ENCODE measurements around the gene DNM3.
"Not testable (repeated sequence)": the region's sequence is repeated elsewhere in the genome, so short reads cannot be mapped to it uniquely, and the experiment has no call there.

The DNM3 gene

DNA sequence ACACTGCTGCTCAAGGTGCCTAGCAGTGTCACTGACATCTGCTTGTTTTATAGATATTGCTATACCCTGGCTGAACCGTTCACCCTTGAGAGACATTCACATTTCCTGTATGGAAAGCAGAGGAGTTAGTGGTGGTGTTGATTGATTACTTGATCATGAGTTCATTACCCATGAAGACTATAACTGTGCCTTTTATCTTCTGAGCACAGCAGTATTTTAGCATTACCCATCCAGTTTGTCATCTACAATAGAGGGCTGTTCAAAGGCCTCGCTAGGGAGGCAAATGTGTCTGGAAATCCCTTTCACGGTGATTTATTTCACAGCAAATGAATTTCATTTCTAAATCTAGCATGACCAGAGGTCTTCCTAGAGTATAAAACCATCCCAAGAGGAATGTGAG, 160.0 kb downstream of the DNM3 start:
- no peaks in the 10 kb centered on the region for H4K20me1 ChIP-seq
- no peaks in the 10 kb centered on the region for H3K27me3 ChIP-seq
- H3K4me3 ChIP-seq: no peak overlapping the region
- TF ChIP-seq Cebpa-rat (IDR thresholded peaks at IDR 0.05): no peak
- no peak overlapping the region for H3K27ac ChIP-seq
- H3K4me1 ChIP-seq: peaks cover 9% of the 10 kb centered on the region
- H3K4me2 ChIP-seq: no peak overlapping the region
- no peak overlapping the region for H3K9ac ChIP-seq
- no peaks in the 10 kb centered on the region for H3K36me3 ChIP-seq
- no peaks in the 10 kb centered on the region for H3K9me3 ChIP-seq

GRCh38 chr1:172002725-172003345, 161.5 kb downstream of the DNM3 start:
- Histone ChIP-seq H3K4me3 (no peak overlapping the region), H3K4me1 (peaks cover 9% of the 10 kb centered on the region)
- no peak for TF ChIP-seq Cebpa-rat (IDR thresholded peaks at IDR 0.05)

GRCh38 chr1:172003766-172004530, 162.7 kb downstream of the DNM3 start:
- Histone ChIP-seq H3K27me3 (no peaks in the 10 kb centered on the region), H3K4me3 (no peak overlapping the region), H3K4me1 (peaks cover 9% of the 10 kb centered on the region), H3K9me3 (no peaks in the 10 kb centered on the region), H3K36me3 (no peaks in the 10 kb centered on the region), H3K4me2 (peak overlapping the region; percentile 23; the same call in 1 of the 2 replicates), H3K27ac (no peak overlapping the region), H4K20me1 (no peaks in the 10 kb centered on the region), H3K9ac (no peak overlapping the region)
- no peak for TF ChIP-seq Cebpa-rat (IDR thresholded peaks at IDR 0.05)

More at GRCh38 chr1:172002725-172003345, 161.5 kb downstream of the DNM3 start:
- no peaks in the 10 kb centered on the region for H4K20me1 ChIP-seq
- no peaks in the 10 kb centered on the region for H3K36me3 ChIP-seq
- H3K27me3 ChIP-seq: no peaks in the 10 kb centered on the region
- H3K27ac ChIP-seq: no peak overlapping the region
- no peaks in the 10 kb centered on the region for H3K9me3 ChIP-seq
- H3K4me2 ChIP-seq: no peak overlapping the region
- H3K9ac ChIP-seq: no peak overlapping the region

DNA sequence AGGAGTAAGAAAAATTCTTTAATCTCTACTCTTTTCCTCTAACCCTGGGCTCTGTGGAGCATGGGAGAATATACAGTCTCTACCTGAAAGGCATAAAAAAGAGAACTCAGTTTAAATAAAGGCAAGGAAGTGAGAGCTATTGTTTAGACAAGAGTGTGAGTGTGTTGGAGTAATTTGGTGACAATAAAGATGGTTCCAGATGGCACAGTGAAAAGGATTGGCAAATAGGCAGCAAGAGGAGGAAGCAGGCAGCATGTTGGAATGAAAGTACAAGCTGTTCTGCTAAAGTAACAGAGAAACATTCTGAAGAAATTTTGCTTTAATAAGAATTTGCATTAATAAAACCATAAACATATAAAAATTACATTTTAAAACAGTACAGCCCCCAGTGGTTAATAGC, 163.4 kb downstream of the DNM3 start:
- no peaks in the 10 kb centered on the region for H3K9me3 ChIP-seq
- no peaks in the 10 kb centered on the region for H4K20me1 ChIP-seq
- no peak for TF ChIP-seq Cebpa-rat (IDR thresholded peaks at IDR 0.05)
- no peak overlapping the region for H3K27ac ChIP-seq
- no peaks in the 10 kb centered on the region for H3K27me3 ChIP-seq
- no peak overlapping the region; the same call in 1 of the 2 replicates for H3K4me2 ChIP-seq
- H3K4me1 ChIP-seq: peaks cover 9% of the 10 kb centered on the region
- no peak overlapping the region for H3K9ac ChIP-seq
- no peak overlapping the region for H3K4me3 ChIP-seq
- H3K36me3 ChIP-seq: no peaks in the 10 kb centered on the region

- Histone ChIP-seq H3K27ac (no peak overlapping the region), H3K9me3 (no peaks in the 10 kb centered on the region), H3K4me1 (peaks cover 9% of the 10 kb centered on the region), H4K20me1 (no peaks in the 10 kb centered on the region), H3K4me3 (no peak overlapping the region), H3K36me3 (no peaks in the 10 kb centered on the region), H3K4me2 (no peak overlapping the region), H3K9ac (no peak overlapping the region), H3K27me3 (no peaks in the 10 kb centered on the region)
- no peak for TF ChIP-seq Cebpa-rat (IDR thresholded peaks at IDR 0.05)
These were observed 164.6 kb downstream of the DNM3 start for GRCh38 chr1:172005856-172006255.

- Histone ChIP-seq H3K4me3 (no peak overlapping the region), H3K4me1 (peaks cover 9% of the 10 kb centered on the region), H3K9me3 (no peaks in the 10 kb centered on the region), H3K27me3 (no peaks in the 10 kb centered on the region), H3K36me3 (no peaks in the 10 kb centered on the region), H3K9ac (no peak overlapping the region), H3K4me2 (no peak overlapping the region), H4K20me1 (no peaks in the 10 kb centered on the region), H3K27ac (no peak overlapping the region)
- no peak for TF ChIP-seq Cebpa-rat (IDR thresholded peaks at IDR 0.05)
These were observed 165.4 kb downstream of the DNM3 start for GRCh38 chr1:172006660-172007059.

GRCh38 chr1:172018727-172019311, 177.5 kb downstream of the DNM3 start:
- no peaks in the 10 kb centered on the region for H3K36me3 ChIP-seq
- no peak for TF ChIP-seq Cebpa-rat (IDR thresholded peaks at IDR 0.05)
- H3K9me3 ChIP-seq: no peaks in the 10 kb centered on the region
- no peaks in the 10 kb centered on the region for H3K27me3 ChIP-seq
- no peak overlapping the region for H3K4me2 ChIP-seq
- no peaks in the 10 kb centered on the region for H3K4me1 ChIP-seq
- no peaks in the 10 kb centered on the region for H4K20me1 ChIP-seq
- H3K27ac ChIP-seq: no peak overlapping the region
- H3K4me3 ChIP-seq: no peak overlapping the region
- no peak overlapping the region for H3K9ac ChIP-seq

DNA sequence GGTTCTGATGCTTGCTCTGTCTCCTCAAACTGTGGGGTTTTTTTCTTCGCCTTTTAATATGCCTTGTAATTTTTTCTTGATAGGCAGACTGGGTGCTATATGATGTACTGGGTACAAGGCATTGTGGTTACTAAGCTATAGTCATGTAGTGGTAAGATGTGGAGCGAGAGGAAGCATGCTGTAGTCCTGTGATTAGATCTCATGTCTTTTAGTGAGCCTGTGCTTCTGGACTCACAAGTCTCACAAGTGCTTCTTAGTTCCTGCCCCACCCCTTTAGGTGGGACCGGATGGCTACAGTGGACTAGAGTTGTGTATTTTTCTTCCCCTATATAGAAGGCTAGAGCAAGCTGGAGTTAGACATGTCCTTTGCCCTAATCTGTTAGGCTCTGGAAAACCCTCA, 178.7 kb downstream of the DNM3 start:
- no peak overlapping the region for H3K4me2 ChIP-seq
- TF ChIP-seq Cebpa-rat (IDR thresholded peaks at IDR 0.05): no peak
- H3K9ac ChIP-seq: no peak overlapping the region
- H3K36me3 ChIP-seq: no peaks in the 10 kb centered on the region
- no peaks in the 10 kb centered on the region for H3K4me1 ChIP-seq
- no peak overlapping the region for H3K4me3 ChIP-seq
- no peak overlapping the region for H3K27ac ChIP-seq
- H4K20me1 ChIP-seq: no peaks in the 10 kb centered on the region
- H3K9me3 ChIP-seq: no peaks in the 10 kb centered on the region
- no peaks in the 10 kb centered on the region for H3K27me3 ChIP-seq

DNA sequence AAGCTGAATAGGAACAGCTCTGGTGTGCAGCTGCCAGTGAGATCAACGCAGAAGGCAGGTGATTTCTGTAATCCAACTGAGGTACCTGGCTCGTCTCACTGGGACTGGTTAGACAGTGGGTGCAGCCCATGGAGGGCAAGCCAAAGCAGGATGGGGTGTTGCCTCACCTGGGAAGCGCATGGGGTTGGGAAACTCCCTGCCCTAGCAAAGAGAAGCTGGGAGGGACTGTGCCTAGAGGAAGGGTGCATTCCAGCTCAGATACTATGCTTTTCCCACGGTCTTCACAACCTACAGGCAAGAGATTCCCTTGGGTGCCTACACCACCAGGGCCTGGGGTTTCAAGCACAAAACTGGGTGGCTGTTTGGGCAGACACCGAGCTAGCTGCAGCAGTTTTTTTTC, 183.2 kb downstream of the DNM3 start:
- no peak overlapping the region for H3K27ac ChIP-seq
- H3K4me2 ChIP-seq: no peak overlapping the region
- no peaks in the 10 kb centered on the region for H3K36me3 ChIP-seq
- H4K20me1 ChIP-seq: no peaks in the 10 kb centered on the region
- H3K27me3 ChIP-seq: no peaks in the 10 kb centered on the region
- no peak overlapping the region for H3K4me3 ChIP-seq
- no peaks in the 10 kb centered on the region for H3K9me3 ChIP-seq
- TF ChIP-seq Cebpa-rat (IDR thresholded peaks at IDR 0.05): no peak
- no peak overlapping the region for H3K9ac ChIP-seq
- H3K4me1 ChIP-seq: no peaks in the 10 kb centered on the region

- not testable (repeated sequence) for H4K20me1 ChIP-seq, H3K4me3 ChIP-seq, H3K27ac ChIP-seq, H3K4me1 ChIP-seq, H3K9me3 ChIP-seq, H3K4me2 ChIP-seq, H3K36me3 ChIP-seq, H3K9ac ChIP-seq, H3K27me3 ChIP-seq
These were observed 183.8 kb downstream of the DNM3 start for GRCh38 chr1:172024944-172025738.

Data from BLaER1 (cell line).